SK-N-SH (cell line): Measurements from ENCODE around the gene SDCCAG8.

Source experiments
- EP300 ChIP-seq, 2 experiments: IDR thresholded peaks; 2 replicates each; pipeline versions ENCODE4 v1.4.0 to v1.6.1; 2012; ENCODE audit warnings: borderline replicate concordance in 1 of 2, low read depth in 1 of 2, low read length in 1 of 2
- EZH2phosphoT487 ChIP-seq: fragments of 200-600 bp; sonication (generic); IDR thresholded peaks from 2 replicates; pipeline ENCODE4 v1.6.1; 2017; ENCODE audit warnings: low read depth, mixed run types, mild to moderate bottlenecking, antibody characterized with exemption, moderate library complexity, borderline replicate concordance
- GATA2 ChIP-seq: sonication (generic); formaldehyde crosslinking; IDR thresholded peaks from 2 replicates; pipeline ENCODE4 v1.5.0; 2020; ENCODE audit warnings: mild to moderate bottlenecking, missing genetic modification reagents
- RAD21 ChIP-seq: IDR thresholded peaks from 2 replicates; pipeline ENCODE4 v1.6.1; 2012; ENCODE audit warnings: mild to moderate bottlenecking, low read length
- RCOR1 ChIP-seq: fragments of 150-350 bp; IDR thresholded peaks from 2 replicates; pipeline ENCODE4 v1.6.1; 2017; ENCODE audit warnings: antibody characterized with exemption, low read length
- USF1 ChIP-seq: IDR thresholded peaks from 2 replicates; pipeline ENCODE4 v1.4.0; 2012; ENCODE audit warnings: low read depth, borderline replicate concordance
- USF2 ChIP-seq: fragments of 150-350 bp; IDR thresholded peaks from 2 replicates; pipeline ENCODE4 v1.6.1; 2017; ENCODE audit warnings: antibody characterized with exemption, low read length, low read depth, borderline replicate concordance

DNA sequence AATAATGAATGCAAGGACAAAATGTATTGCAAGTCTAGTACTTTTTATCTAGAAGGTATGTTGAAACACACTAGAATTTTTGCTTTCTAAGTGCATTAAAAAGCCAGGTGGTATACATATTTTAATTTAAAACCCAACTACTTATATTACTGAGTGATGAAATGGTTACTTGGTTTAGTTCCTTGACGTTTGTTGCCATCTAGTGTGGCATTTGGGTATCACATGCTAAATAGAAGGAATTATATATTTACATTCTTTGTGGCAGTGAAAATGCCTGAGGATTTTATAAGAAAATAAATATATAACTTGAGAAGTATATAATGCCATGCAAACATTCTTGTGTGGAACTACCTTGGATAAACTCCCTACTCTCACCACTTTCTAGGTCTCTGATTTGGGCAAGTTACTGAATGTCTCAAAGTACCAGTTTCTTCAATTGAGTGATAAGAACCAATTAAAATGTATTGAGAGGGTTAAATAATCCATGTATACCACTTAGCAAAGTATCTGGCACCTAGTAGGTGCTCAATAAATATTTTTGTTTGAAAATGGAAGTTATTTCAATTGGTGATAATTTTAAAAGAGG is 69.6 kb downstream of the SDCCAG8 start:
- TF ChIP-seq RCOR1 (no peak), RAD21 (peak; percentile 93), EP300 (IDR thresholded peaks at IDR 0.05; ENCODE audit: borderline replicate concordance in 1 of 2, low read depth in 1 of 2, low read length in 1 of 2) (no peak), EZH2phosphoT487 (no peak), GATA2 (no peak), USF1 (no peak), USF2 (no peak)
